ENCODE results near the gene FANK1. TPM values are rescaled to one million over a fixed set of nuclear protein-coding genes. Genes with fewer than 3 reads are reported as not detected.

The FANK1 gene
- total RNA-seq, 2 donors from 2014 or later: 5.8 to 6.9 TPM

- DNase-seq: no peak
- no peaks in the 10 kb centered on the region for H3K4me1 ChIP-seq
- intact Hi-C loops (cut with DNase I): no loop called here
- no peak overlapping the region for H3K27ac ChIP-seq
- H3K9me3 ChIP-seq: no peaks in the 10 kb centered on the region
- H3K36me3 ChIP-seq: no peaks in the 10 kb centered on the region
- H3K4me3 ChIP-seq: no peak overlapping the region
- H3K27me3 ChIP-seq: no peaks in the 10 kb centered on the region
- no peak overlapping the region for H3K9ac ChIP-seq (ENCODE audit: low read depth in 2 of 2, low read length in 2 of 2)
- TF ChIP-seq, protein P1, sequence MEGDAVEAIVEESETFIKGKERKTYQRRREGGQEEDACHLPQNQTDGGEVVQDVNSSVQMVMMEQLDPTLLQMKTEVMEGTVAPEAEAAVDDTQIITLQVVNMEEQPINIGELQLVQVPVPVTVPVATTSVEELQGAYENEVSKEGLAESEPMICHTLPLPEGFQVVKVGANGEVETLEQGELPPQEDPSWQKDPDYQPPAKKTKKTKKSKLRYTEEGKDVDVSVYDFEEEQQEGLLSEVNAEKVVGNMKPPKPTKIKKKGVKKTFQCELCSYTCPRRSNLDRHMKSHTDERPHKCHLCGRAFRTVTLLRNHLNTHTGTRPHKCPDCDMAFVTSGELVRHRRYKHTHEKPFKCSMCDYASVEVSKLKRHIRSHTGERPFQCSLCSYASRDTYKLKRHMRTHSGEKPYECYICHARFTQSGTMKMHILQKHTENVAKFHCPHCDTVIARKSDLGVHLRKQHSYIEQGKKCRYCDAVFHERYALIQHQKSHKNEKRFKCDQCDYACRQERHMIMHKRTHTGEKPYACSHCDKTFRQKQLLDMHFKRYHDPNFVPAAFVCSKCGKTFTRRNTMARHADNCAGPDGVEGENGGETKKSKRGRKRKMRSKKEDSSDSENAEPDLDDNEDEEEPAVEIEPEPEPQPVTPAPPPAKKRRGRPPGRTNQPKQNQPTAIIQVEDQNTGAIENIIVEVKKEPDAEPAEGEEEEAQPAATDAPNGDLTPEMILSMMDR (IDR thresholded peaks at IDR 0.05): no peak
Observed at GRCh38 chr10:126017961-126018560, 121.7 kb downstream of the FANK1 start.

GRCh38 chr10:126021833-126022500 is 125.6 kb downstream of the FANK1 start:
- Histone ChIP-seq H3K36me3 (no peaks in the 10 kb centered on the region), H3K27ac (no peak overlapping the region), H3K4me1 (no peaks in the 10 kb centered on the region), H3K9ac (ENCODE audit: low read depth in 2 of 2, low read length in 2 of 2) (no peak overlapping the region), H3K9me3 (no peaks in the 10 kb centered on the region), H3K4me3 (no peak overlapping the region), H3K27me3 (no peaks in the 10 kb centered on the region)
- intact Hi-C loops (cut with DNase I): no loop called here
- TF ChIP-seq, protein P1 (IDR thresholded peaks at IDR 0.05): no peak
- no peak for DNase-seq

GRCh38 chr10:126022841-126023240 is 126.5 kb downstream of the FANK1 start:
- intact Hi-C loops (cut with DNase I): no loop called here
- H3K4me1 ChIP-seq: no peaks in the 10 kb centered on the region
- H3K36me3 ChIP-seq: no peaks in the 10 kb centered on the region
- no peak overlapping the region for H3K4me3 ChIP-seq
- TF ChIP-seq, protein P1 (IDR thresholded peaks at IDR 0.05): no peak
- no peaks in the 10 kb centered on the region for H3K9me3 ChIP-seq
- no peak for DNase-seq
- H3K27ac ChIP-seq: no peak overlapping the region
- H3K27me3 ChIP-seq: no peaks in the 10 kb centered on the region
- no peak overlapping the region for H3K9ac ChIP-seq (ENCODE audit: low read depth in 2 of 2, low read length in 2 of 2)

DNA sequence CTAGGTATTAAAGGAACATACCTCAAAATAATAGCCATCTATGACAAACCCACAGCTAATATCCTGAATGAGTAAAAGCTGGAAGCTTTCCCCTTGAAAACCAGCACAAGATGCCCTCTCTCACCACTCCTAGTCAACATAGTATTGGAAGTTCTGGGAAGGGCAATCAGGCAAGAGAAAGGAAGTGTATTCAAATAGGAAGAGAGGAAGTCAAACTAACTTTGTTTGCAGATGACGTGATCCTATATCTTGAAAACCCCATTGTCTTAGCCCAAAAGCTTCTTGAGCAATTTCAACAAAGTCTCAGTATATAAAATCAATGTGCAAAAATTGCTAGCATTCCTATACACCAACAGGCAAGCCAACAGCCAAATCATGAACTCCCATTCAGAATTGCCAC is 131.3 kb downstream of the FANK1 start:
- Histone ChIP-seq H3K27ac (no peak overlapping the region), H3K4me1 (no peaks in the 10 kb centered on the region), H3K4me3 (no peak overlapping the region), H3K36me3 (no peaks in the 10 kb centered on the region), H3K9ac (ENCODE audit: low read depth in 2 of 2, low read length in 2 of 2) (no peak overlapping the region), H3K27me3 (no peaks in the 10 kb centered on the region), H3K9me3 (no peaks in the 10 kb centered on the region)
- TF ChIP-seq, protein P1 (IDR thresholded peaks at IDR 0.05): no peak
- intact Hi-C loops (cut with DNase I): no loop called here
- no peak for DNase-seq

DNA sequence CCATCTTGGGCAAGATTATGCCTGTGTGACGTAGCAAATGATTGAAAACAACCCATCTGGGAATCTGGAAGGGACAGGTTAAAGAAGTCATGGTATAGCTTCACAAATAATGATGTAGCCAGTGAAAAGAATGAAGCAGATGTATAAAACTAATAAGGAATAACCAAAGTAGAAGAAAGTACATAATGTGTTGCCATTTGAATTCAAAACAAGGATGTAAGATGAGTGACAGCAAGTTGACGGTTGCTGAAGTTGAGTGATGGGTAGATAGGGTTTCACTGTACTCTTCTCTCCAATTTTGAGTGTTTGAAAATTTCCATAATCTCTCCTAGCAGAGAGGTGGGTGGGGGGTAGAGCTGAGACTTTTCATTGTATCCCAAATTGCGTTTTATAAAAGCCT is 133.6 kb downstream of the FANK1 start:
- Histone ChIP-seq H3K36me3 (no peaks in the 10 kb centered on the region), H3K4me3 (no peak overlapping the region), H3K9ac (ENCODE audit: low read depth in 2 of 2, low read length in 2 of 2) (no peak overlapping the region), H3K9me3 (no peaks in the 10 kb centered on the region), H3K27me3 (no peaks in the 10 kb centered on the region), H3K4me1 (no peaks in the 10 kb centered on the region), H3K27ac (no peak overlapping the region)
- intact Hi-C loops (cut with DNase I): no loop called here
- DNase-seq: no peak
- TF ChIP-seq, protein P1 (IDR thresholded peaks at IDR 0.05): no peak
